ENCODE results near the gene RAB7A.
"Not testable (repeated sequence)": the region's sequence is repeated elsewhere in the genome, so short reads cannot be mapped to it uniquely, and the experiment has no call there.

RAB7A gene

GRCh38 chr3:128832979-128833378, 107.0 kb downstream of the RAB7A start:
- H3K36me3 ChIP-seq (ENCODE audit: control insufficient read depth, insufficient read depth, low read length); H3K4me2 ChIP-seq (ENCODE audit: low read length); H2AFZ ChIP-seq; H3K27ac ChIP-seq; H3K4me3 ChIP-seq (ENCODE audit: low read depth, low read length); H3K9ac ChIP-seq; H3K27me3 ChIP-seq (ENCODE audit: control insufficient read depth, insufficient read depth, low read length); H3K4me1 ChIP-seq; H3K9me3 ChIP-seq (ENCODE audit: control insufficient read depth, low read length); H3K79me2 ChIP-seq: not testable (repeated sequence)

- Histone ChIP-seq H3K27ac (no peak overlapping the region), H3K79me2 (no peaks in the 10 kb centered on the region), H3K4me3 (ENCODE audit: low read depth, low read length) (no peak overlapping the region), H3K4me2 (ENCODE audit: low read length) (no peak overlapping the region), H2AFZ (no peak overlapping the region), H3K9me3 (ENCODE audit: control insufficient read depth, low read length) (no peaks in the 10 kb centered on the region), H3K9ac (no peak overlapping the region), H3K36me3 (ENCODE audit: control insufficient read depth, insufficient read depth, low read length) (no peaks in the 10 kb centered on the region), H3K4me1 (no peaks in the 10 kb centered on the region), H3K27me3 (ENCODE audit: control insufficient read depth, insufficient read depth, low read length) (no peaks in the 10 kb centered on the region)
- TF ChIP-seq CTCF (IDR thresholded peaks at IDR 0.05): no peak
Observed at GRCh38 chr3:128835096-128835495, 109.1 kb downstream of the RAB7A start.

- Histone ChIP-seq H3K79me2 (no peaks in the 10 kb centered on the region), H3K4me1 (peaks cover 4% of the 10 kb centered on the region), H3K27ac (no peak overlapping the region), H3K4me3 (ENCODE audit: low read depth, low read length) (no peak overlapping the region), H3K36me3 (ENCODE audit: control insufficient read depth, insufficient read depth, low read length) (no peaks in the 10 kb centered on the region), H3K27me3 (ENCODE audit: control insufficient read depth, insufficient read depth, low read length) (no peaks in the 10 kb centered on the region), H3K9ac (no peak overlapping the region), H3K9me3 (ENCODE audit: control insufficient read depth, low read length) (no peaks in the 10 kb centered on the region), H2AFZ (no peak overlapping the region), H3K4me2 (ENCODE audit: low read length) (no peak overlapping the region)
- TF ChIP-seq CTCF (IDR thresholded peaks at IDR 0.05): no peak
Observed at GRCh38 chr3:128841926-128842920, 116.2 kb downstream of the RAB7A start.

GRCh38 chr3:128844502-128844901, 118.5 kb downstream of the RAB7A start:
- TF ChIP-seq CTCF (IDR thresholded peaks at IDR 0.05): no peak
- Histone ChIP-seq H3K4me2 (ENCODE audit: low read length) (no peak overlapping the region), H3K27ac (no peak overlapping the region), H3K9me3 (ENCODE audit: control insufficient read depth, low read length) (no peaks in the 10 kb centered on the region), H3K36me3 (ENCODE audit: control insufficient read depth, insufficient read depth, low read length) (no peaks in the 10 kb centered on the region), H3K4me3 (ENCODE audit: low read depth, low read length) (no peak overlapping the region), H3K27me3 (ENCODE audit: control insufficient read depth, insufficient read depth, low read length) (no peaks in the 10 kb centered on the region), H3K4me1 (peaks cover 4% of the 10 kb centered on the region), H2AFZ (no peak overlapping the region), H3K79me2 (no peaks in the 10 kb centered on the region), H3K9ac (no peak overlapping the region)

- TF ChIP-seq CTCF (IDR thresholded peaks at IDR 0.05): no peak
- Histone ChIP-seq H3K27ac (no peak overlapping the region), H3K36me3 (ENCODE audit: control insufficient read depth, insufficient read depth, low read length) (no peaks in the 10 kb centered on the region), H3K79me2 (no peaks in the 10 kb centered on the region), H3K9ac (no peak overlapping the region), H3K4me2 (ENCODE audit: low read length) (peak overlapping the region; percentile 48), H3K4me3 (ENCODE audit: low read depth, low read length) (no peak overlapping the region), H3K27me3 (ENCODE audit: control insufficient read depth, insufficient read depth, low read length) (no peaks in the 10 kb centered on the region), H3K4me1 (peaks cover 4% of the 10 kb centered on the region), H2AFZ (peak overlapping the region; percentile 98), H3K9me3 (ENCODE audit: control insufficient read depth, low read length) (no peaks in the 10 kb centered on the region)
Observed at GRCh38 chr3:128845119-128845777, 119.3 kb downstream of the RAB7A start.

All from parathyroid adenoma (tissue), 2 donors.